NCI-H82 (cell line): Measurements from ENCODE around the gene WTIP.
"Not testable (repeated sequence)": the region's sequence is repeated elsewhere in the genome, so short reads cannot be mapped to it uniquely, and the experiment has no call there.

ENCODE experiments used
- DNase-seq: peaks from one replicate; lab custom pipeline; 2025; lab: John Stamatoyannopoulos, UW

The WTIP gene

GRCh38 chr19:34478496-34478895 is 3.1 kb upstream of the WTIP start:
- not testable (repeated sequence) for DNase-seq

GRCh38 chr19:34479396-34479795 is 2.2 kb upstream of the WTIP start:
- no peak for DNase-seq

DNA sequence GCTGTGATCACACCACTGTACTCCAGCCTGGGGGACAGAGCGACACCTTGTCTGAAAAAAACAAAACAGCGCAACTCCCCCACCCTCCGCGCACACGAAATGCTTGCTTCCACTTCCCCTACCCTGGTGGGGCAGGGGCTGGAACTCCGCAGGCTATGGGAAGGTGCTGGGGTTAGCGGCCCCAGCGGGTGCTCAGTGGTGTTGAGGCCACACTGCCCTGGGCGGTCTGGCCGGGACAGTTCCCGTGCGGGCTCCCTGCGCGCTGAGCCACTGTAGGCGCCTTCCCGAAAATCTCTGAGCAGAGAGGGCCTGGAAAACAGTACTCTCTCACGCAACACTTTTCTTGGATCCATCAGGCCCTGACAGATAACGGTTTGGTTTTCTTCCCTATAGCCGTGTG is 1.1 kb upstream of the WTIP start:
- DNase-seq = no peak

- no peak for DNase-seq
Observed at GRCh38 chr19:34481861-34482379, 362 bp downstream of the WTIP start.

DNA sequence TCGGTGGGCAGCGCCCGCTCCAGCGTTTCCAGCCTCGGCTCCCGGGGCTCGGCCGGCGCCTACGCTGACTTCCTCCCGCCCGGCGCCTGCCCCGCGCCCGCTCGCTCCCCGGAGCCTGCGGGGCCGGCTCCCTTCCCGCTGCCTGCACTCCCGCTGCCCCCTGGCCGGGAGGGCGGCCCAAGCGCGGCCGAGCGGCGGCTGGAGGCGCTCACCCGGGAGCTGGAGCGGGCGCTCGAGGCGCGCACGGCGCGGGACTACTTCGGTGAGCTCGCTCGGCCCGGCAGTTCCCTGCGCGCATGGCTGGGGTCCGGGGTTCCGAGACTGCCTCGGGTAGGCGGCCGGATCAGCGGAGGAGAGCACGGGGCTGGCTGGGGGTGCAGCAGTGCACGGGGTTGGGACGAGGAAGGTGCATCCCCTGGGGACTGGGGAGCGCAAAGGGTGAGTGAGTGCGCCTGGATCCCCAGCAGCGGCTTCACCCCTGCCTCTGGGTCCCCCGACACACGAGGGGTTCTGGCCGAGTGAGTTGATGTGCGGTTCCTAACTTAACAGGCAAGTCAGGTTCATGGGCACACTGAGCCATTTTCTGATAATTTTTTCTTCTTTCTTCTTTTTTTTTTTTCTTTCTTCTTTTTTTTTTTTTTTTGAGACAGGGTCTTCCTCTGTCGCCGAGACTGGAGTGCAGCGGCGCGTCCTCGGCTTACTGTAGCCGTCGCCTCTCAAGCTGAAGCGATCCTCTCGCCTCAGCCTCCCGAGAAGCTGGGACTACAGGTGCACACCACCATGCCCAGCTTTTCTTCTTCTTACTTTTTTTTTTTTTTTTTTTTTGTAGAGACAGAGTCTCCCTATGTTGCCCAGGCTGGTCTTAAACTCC is 1.1 kb downstream of the WTIP start:
- DNase-seq = no peak

- DNase-seq = no peak
Observed at GRCh38 chr19:34484328-34484727, 2.8 kb downstream of the WTIP start.

DNA sequence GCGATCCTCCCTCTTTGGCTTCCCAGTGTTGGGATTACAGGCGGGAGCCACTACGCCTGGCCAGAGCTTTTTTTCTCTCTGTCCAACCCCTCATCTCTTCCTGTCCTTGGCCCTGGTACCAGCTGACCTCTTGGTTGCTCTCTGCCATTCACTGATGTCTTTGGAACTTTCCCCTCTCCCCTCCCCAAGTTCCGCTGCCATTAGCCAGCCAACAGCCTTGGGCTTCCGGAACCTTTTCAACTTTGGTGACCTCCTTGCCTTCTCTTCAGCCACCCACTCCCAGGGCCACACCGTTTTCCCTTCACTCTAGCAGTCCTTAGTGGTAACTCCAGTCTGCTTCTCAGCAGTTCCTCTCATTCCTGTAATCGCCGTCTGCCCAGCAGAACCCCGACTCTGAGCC is 4.3 kb downstream of the WTIP start:
- DNase-seq = no peak

DNA sequence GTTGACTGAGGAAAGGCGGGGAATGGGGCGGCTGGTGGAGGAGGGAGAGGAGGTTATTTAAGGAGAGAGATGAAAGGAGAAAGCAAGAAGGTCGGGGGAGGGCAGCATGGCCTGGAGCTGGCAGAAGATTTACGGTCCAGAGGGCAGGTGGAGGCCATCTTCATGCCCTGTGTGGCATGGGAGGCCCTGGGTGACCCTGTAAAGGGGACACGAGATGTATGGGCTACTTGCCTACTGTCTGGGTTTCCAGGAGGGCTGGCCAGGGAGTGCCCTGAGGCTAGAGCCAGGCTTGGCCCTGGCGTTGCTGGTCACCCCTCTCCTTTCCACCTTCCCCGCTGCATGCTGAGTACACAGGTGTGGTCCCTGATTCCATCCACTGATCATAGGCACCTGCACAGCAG is 6.1 kb downstream of the WTIP start:
- DNase-seq = no peak

DNA sequence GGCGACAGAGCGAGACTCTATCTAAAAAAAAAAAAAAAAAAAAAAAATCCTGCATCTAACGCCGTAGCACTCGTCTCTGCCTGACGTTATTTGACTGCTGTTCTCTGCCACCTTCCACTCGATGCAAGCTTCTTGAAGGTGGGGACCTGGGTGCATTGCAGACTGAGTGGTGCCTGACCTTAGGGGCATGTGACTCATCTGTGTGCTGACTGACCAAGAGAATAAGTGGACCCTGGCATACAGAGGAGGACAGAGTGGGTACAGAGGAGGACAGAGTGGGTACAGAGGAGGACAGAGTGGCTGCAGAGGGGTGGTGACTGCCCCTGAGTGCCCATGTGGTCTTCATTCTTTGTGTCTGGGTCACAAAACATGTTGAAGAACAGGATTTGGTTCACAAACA is 7.6 kb downstream of the WTIP start:
- no peak for DNase-seq

DNA sequence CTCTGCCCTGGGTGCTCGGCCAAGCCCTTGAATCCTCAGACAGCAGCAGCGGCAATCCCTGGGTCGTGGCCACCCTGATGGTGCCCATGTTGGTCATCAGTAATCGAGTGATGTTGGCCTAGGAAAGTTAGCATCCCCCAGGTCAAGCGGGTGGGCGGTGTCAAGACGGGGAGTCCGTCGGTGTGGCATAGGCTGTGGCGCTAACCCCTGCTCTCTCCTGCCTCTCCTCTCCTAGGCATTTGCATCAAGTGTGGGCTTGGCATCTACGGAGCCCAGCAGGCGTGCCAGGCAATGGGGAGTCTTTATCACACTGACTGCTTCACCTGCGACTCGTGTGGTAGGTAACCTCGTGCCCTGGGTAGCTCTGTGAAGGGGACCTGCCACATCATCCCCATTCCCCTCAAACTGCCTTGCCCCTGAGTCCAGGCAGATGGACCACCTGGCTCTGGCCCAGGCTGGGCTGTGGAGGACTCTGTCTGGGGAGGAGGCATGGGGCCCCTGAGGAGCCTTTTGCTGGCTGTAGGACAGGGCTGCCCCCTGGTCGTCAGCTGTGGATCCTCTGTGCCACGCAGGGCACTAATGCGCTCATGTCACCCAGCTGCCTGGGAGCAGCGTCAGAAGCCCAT is 8.7 kb downstream of the WTIP start:
- DNase-seq = no peak

DNA sequence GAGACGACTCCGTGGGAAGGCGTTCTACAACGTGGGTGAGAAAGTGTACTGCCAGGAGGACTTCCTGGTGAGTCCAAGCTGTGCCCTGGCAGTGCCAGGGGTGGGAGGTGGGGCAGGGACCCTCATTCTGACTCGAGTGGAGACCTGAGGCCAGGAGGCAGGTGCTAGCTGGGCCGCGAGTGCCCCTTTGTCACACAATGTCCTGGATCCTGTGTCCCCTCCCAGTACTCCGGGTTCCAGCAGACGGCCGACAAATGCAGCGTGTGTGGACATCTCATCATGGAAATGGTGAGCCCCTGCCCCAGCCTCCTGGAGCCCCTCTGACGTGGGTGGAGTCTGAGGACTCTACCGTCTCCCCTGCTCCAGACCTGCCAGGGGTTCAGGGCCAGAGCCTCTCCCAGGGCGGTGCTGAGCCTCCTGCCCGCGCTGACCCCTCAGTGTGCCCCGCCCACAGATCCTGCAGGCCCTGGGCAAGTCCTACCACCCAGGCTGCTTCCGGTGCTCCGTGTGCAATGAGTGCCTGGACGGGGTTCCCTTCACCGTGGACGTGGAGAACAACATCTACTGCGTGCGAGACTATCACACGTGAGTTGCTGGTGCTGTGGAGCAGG is 11.6 kb downstream of the WTIP start:
- DNase-seq = no peak

GRCh38 chr19:34493649-34494044 is 12.1 kb downstream of the WTIP start:
- DNase-seq = no peak

GRCh38 chr19:34494601-34495000 is 13.0 kb downstream of the WTIP start:
- DNase-seq = no peak

DNA sequence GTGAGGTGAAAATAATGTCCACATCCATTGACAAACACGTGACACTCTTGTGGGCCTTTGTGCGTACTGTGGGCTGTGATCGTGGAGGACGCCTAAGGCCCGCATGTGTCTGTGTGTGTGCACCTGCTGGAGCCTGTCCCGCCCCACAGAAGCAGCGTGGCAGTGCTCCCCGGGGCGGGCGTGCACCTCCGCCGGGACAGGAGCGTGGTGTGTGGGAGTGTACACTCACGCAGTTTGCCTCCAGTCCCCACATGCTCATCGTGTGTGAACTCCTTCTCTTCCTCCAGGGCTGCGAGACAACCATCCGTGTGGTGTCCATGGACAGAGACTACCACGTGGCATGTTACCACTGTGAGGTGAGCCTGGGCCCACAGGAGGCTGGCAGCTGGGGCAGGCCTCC is 13.9 kb downstream of the WTIP start:
- DNase-seq = no peak

DNA sequence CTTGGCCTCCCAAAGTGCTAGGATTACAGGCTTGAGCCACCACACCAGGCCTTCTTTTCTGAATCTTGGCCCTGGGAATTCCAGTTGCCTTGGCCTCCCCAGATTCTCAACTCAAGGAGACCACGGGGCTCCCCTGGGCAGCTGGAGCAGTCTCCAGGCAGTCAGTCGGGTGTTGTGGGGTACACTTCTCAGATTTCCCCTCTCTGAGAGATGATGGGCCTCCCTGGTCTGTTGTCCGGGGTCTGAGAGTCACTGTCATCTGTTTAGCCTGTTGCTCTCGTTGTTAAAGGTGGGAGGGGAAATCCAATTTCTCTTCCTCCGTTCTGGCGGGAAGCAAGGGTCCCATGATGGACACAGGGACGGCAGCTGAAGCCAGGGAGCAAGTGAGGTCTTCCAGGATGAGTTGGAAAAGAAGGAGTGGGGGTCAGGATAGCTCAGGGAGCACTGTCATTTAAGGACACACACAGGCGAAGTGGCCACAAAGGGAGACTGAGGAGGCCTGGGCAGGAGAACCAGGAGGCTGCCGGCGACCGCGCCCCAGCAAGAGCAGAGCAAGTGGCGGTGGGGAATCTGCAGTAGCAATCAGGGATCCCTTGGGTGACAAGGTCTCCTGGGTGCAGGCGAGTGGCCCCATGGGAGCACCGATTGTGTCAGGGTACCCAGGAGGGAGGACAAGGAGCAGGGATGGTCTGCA is 15.7 kb downstream of the WTIP start:
- DNase-seq = no peak

DNA sequence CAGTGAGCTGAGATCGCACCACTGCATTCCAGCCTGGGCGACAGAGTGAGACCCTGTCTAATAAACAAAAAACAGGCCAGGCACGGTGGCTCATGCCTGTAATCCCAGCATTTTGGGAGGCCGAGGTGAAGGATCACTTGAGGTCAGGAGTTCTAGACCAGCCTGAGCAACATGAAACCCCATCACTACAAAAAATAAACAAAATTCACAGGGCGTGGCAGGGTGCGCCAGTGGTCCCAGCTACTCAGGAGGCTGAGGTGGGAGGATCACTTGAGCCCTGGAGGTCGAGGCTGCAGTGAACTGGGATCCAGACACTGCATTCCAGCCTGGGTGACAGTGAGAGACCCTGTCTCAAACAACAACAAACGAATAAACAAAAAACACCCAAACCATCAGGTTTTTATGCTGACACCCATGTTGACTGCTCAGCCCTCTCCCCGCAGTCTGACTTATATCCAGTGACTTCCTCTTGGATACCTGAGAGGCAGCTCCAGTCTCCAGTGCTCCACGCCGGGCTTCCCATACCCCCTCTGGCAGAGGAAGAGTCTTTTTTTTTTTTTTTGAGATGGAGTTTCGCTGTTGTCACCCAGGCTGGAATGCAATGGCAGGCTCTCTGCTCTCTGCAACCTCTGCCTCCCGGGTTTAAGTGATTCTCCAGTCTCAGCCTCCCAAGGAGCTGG is 17.7 kb downstream of the WTIP start:
- DNase-seq = no peak

DNA sequence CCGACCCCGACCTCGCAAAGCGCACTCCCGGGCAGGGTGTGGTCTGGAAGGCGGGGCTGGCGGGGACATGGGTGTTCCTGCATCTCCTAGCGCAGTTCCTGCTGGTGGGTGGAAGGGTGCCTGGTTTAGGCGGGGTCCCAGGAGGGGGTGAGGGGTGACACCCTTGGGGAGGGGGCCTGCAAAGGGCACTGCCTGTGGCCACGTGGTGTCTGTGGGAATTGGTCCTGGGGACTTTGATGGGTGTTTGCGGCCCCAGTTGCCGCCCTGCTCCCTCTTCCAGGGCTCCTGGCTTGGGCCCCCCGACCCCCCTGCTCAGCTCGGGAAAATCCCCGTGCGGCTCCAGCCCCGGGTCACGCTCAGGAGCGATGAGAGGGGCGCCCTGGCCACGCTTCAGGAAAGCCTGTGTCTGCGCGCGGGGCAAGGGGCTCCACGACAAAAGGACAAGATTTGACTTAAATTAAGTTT is 19.1 kb downstream of the WTIP start:
- no peak for DNase-seq

- DNase-seq = peak; percentile 93
Observed at GRCh38 chr19:34501339-34502320, 20.1 kb downstream of the WTIP start.

GRCh38 chr19:34502582-34503411 is 21.2 kb downstream of the WTIP start:
- DNase-seq = no peak
